ENCODE results near the gene RFC4.
A peak's percentile ranks its signal among the peaks of the same experiment; 100 is the strongest.

GRCh38 chr3:186783731-186784515 is 22.4 kb downstream of the RFC4 start:
- TF ChIP-seq POLR2A (IDR thresholded peaks at IDR 0.05) (peak; percentile 33 to 35), CTCF (IDR thresholded peaks at IDR 0.05) (no peak), EP300 (IDR thresholded peaks at IDR 0.05) (no peak)
